H9 (cell line): ENCODE results near the gene PNKP. TPM values are rescaled to one million over a fixed set of nuclear protein-coding genes. Genes with fewer than 3 reads are reported as not detected.

Experiments used
- DNase-seq: peaks from one replicate; pipeline ENCODE4 v3.0.0-alpha.2; 2017
- H2AFZ ChIP-seq: one replicate; pipeline ENCODE4 v1.6.1; 2013; ENCODE audit warnings: mild to moderate bottlenecking, low read length, control low read depth, moderate library complexity
- H2AK5ac ChIP-seq: 2 replicates; pipeline ENCODE4 v1.6.1; 2013; ENCODE audit warnings: low read length, control low read depth, mixed read lengths; ENCODE audit not compliant: insufficient read length
- H2BK120ac ChIP-seq: one replicate; pipeline ENCODE4 v1.6.1; 2013; ENCODE audit warnings: low read depth, mild to moderate bottlenecking, low read length, control low read depth, inconsistent platforms; ENCODE audit not compliant: poor library complexity, severe bottlenecking
- H2BK12ac ChIP-seq: 2 replicates; pipeline ENCODE4 v1.6.1; 2013; ENCODE audit warnings: low read length, control low read depth, mixed read lengths, low read depth; ENCODE audit not compliant: insufficient read length
- H2BK15ac ChIP-seq: 2 replicates; pipeline ENCODE4 v1.6.1; 2013; ENCODE audit warnings: low read depth, low read length, control low read depth
- H2BK20ac ChIP-seq: one replicate; pipeline ENCODE4 v1.6.1; 2013; ENCODE audit warnings: low read depth, mild to moderate bottlenecking, low read length, control low read depth, inconsistent platforms; ENCODE audit not compliant: poor library complexity, severe bottlenecking
- H2BK5ac ChIP-seq: 2 replicates; pipeline ENCODE4 v1.6.1; 2013; ENCODE audit warnings: low read length, control low read depth, mixed read lengths; ENCODE audit not compliant: insufficient read length
- H3K14ac ChIP-seq: 2 replicates; pipeline ENCODE4 v1.6.1; 2013; ENCODE audit warnings: low read length, control low read depth; ENCODE audit not compliant: insufficient read depth
- H3K18ac ChIP-seq: 2 replicates; pipeline ENCODE4 v1.6.1; 2013; ENCODE audit warnings: low read depth, mild to moderate bottlenecking, mixed read lengths, low read length, control low read depth; ENCODE audit not compliant: insufficient read length
- H3K23ac ChIP-seq: 2 replicates; pipeline ENCODE4 v1.6.1; 2013; ENCODE audit warnings: low read length, control low read depth, mixed read lengths, low read depth; ENCODE audit not compliant: insufficient read length
- H3K23me2 ChIP-seq: 2 replicates; pipeline ENCODE4 v1.6.1; 2013; ENCODE audit warnings: low read depth, mild to moderate bottlenecking, mixed read lengths, low read length, control low read depth; ENCODE audit not compliant: insufficient read length, poor library complexity, severe bottlenecking
- H3K27ac ChIP-seq: 2 replicates; pipeline ENCODE4 v1.5.1; 2013; ENCODE audit warnings: low read length, control low read depth, mixed read lengths, low read depth; ENCODE audit not compliant: insufficient read length
- H3K27me3 ChIP-seq: 2 replicates; pipeline ENCODE4 v1.6.1; 2013; ENCODE audit warnings: low read length, control low read depth, inconsistent platforms; ENCODE audit not compliant: insufficient read depth
- H3K4ac ChIP-seq: 2 replicates; pipeline ENCODE4 v1.6.1; 2013; ENCODE audit warnings: low read depth, mild to moderate bottlenecking, control low read depth, inconsistent platforms, low read length, moderate library complexity
- H3K4me1 ChIP-seq: 2 replicates; pipeline ENCODE4 v1.6.1; 2013; ENCODE audit warnings: low read length, control low read depth, inconsistent platforms; ENCODE audit not compliant: insufficient read depth
- H3K4me2 ChIP-seq: 2 replicates; pipeline ENCODE4 v1.6.1; 2013; ENCODE audit warnings: low read length, control low read depth, mixed read lengths; ENCODE audit not compliant: insufficient read length, insufficient read depth
- H3K56ac ChIP-seq: 2 replicates; pipeline ENCODE4 v1.6.1; 2013; ENCODE audit warnings: low read depth, mild to moderate bottlenecking, mixed read lengths, low read length, control low read depth; ENCODE audit not compliant: insufficient read length
- H3K79me1 ChIP-seq: 2 replicates; pipeline ENCODE4 v1.6.1; 2013; ENCODE audit warnings: low read depth, mild to moderate bottlenecking, moderate library complexity, low read length, control low read depth, inconsistent platforms; ENCODE audit not compliant: insufficient read depth, poor library complexity, severe bottlenecking
- H3K79me2 ChIP-seq: 2 replicates; pipeline ENCODE4 v1.6.1; 2013; ENCODE audit warnings: low read length, control low read depth, inconsistent platforms; ENCODE audit not compliant: insufficient read depth
- H3K9ac ChIP-seq: 2 replicates; pipeline ENCODE4 v1.6.1; 2013; ENCODE audit warnings: low read length, control low read depth, mixed read lengths; ENCODE audit not compliant: insufficient read length; ENCODE audit errors: extremely low read depth
- H3K9me3 ChIP-seq: one replicate; pipeline ENCODE4 v1.6.1; 2013; ENCODE audit warnings: low read depth, low read length, inconsistent platforms; ENCODE audit not compliant: control insufficient read depth
- H3T11ph ChIP-seq: one replicate; pipeline ENCODE4 v1.6.1; 2013; ENCODE audit warnings: mild to moderate bottlenecking, low read length, control low read depth, inconsistent platforms
- H4K20me1 ChIP-seq: one replicate; pipeline ENCODE4 v1.6.1; 2013; ENCODE audit not compliant: control insufficient read depth, insufficient read length, insufficient read depth
- H4K5ac ChIP-seq: 2 replicates; pipeline ENCODE4 v1.6.1; 2013; ENCODE audit warnings: low read depth, mild to moderate bottlenecking, mixed read lengths, low read length, control low read depth; ENCODE audit not compliant: insufficient read length
- H4K8ac ChIP-seq: replicated peaks from 2 replicates; pipeline ENCODE4 v1.6.1; 2013; ENCODE audit warnings: low read length, control low read depth, mixed read lengths, low read depth; ENCODE audit not compliant: insufficient read length
- H4K91ac ChIP-seq: 2 replicates; pipeline ENCODE4 v1.6.1; 2013; ENCODE audit warnings: low read depth, mild to moderate bottlenecking, moderate library complexity, mixed read lengths, low read length, control low read depth; ENCODE audit not compliant: insufficient read length
- H3K27ac Mint-ChIP-seq, 3 experiments: 2 replicates in 2 of 3; 3 replicates in 1 of 3; pipeline ENCODE4 v1.8.0; 2020 to 2021; ENCODE audit warnings: mixed read lengths in 3 of 3, mild to moderate bottlenecking in 1 of 3, moderate library complexity in 1 of 3
- H3K27me3 Mint-ChIP-seq: 2 replicates; pipeline ENCODE4 v1.8.0; 2021; ENCODE audit warnings: low read depth, mild to moderate bottlenecking, moderate library complexity, mixed read lengths
- H3K36me3 Mint-ChIP-seq, 3 experiments: 2 replicates in 2 of 3; 3 replicates in 1 of 3; pipeline ENCODE4 v1.8.0; 2020 to 2021; ENCODE audit warnings: low read depth in 3 of 3, mixed read lengths in 3 of 3; ENCODE audit not compliant: insufficient read depth in 1 of 3
- H3K4me1 Mint-ChIP-seq, 2 experiments: 2 replicates each; pipeline ENCODE4 v1.8.0; 2020; ENCODE audit warnings: mixed read lengths in 2 of 2
- H3K4me3 Mint-ChIP-seq, 2 experiments: 2 replicates in 1 of 2; 3 replicates in 1 of 2; pipeline ENCODE4 v1.8.0; 2020 to 2021; ENCODE audit warnings: mild to moderate bottlenecking in 2 of 2, mixed read lengths in 2 of 2, moderate library complexity in 1 of 2
- H3K9me3 Mint-ChIP-seq, 2 experiments: 2 replicates in 1 of 2; 3 replicates in 1 of 2; pipeline ENCODE4 v1.8.0; 2020; ENCODE audit warnings: mild to moderate bottlenecking in 2 of 2, mixed read lengths in 2 of 2, moderate library complexity in 1 of 2
- WGBS: extraction: QIAGEN DNeasy Blood & Tissue Kit; methylation state at CpG from one replicate; pipeline ENCODE4 v1.1.7; 2013; ENCODE audit warnings: missing lambda C conversion rate, low lambda C conversion rate, mixed read lengths; ENCODE audit not compliant: insufficient read length; ENCODE audit errors: extremely low coverage; 5-methylcytosine and 5-hydroxymethylcytosine counted together
- total RNA-seq: library from RNA; stranded (reverse); gene quantifications from 2 replicates; pipeline ENCODE4 v1.2.1, GENCODE V29; 2021
- TF ChIP-seq, protein P1 (sequence below): fragments of 200-600 bp; sonication (generic); conservative IDR thresholded peaks from 3 replicates; pipeline ENCODE4 v1.8.0; 2021; ENCODE audit warnings: antibody characterized with exemption, mild to moderate bottlenecking

The PNKP gene
- total RNA-seq, 1 experiment from 2014 or later = 157 TPM

GRCh38 chr19:49873834-49874233 is 6.5 kb upstream of the PNKP start:
- no peaks in the 10 kb centered on the region for H3K9me3 Mint-ChIP-seq
- Histone ChIP-seq H3K18ac (no peak overlapping the region), H2AFZ (no peak overlapping the region), H3K4ac (no peak overlapping the region), H2BK12ac (no peak overlapping the region), H3K27me3 (no peaks in the 10 kb centered on the region), H3K14ac (no peak overlapping the region), H3K9ac (no peak overlapping the region), H4K20me1 (no peaks in the 10 kb centered on the region), H2BK20ac (no peak overlapping the region), H3K23me2 (peaks cover 16% of the 10 kb centered on the region), H3K79me2 (no peaks in the 10 kb centered on the region; the same call in 1 of the 2 replicates), H3T11ph (no peak overlapping the region), H3K27ac (no peak overlapping the region), H4K5ac (no peak overlapping the region), H3K23ac (no peak overlapping the region), H3K4me1 (peaks cover 2% of the 10 kb centered on the region; the same call in 1 of the 2 replicates), H3K4me2 (no peak overlapping the region), H2AK5ac (no peak overlapping the region), H2BK120ac (no peak overlapping the region), H3K9me3 (no peaks in the 10 kb centered on the region), H3K56ac (no peak overlapping the region), H3K79me1 (no peaks in the 10 kb centered on the region), H2BK5ac (no peak overlapping the region), H2BK15ac (no peak overlapping the region), H4K8ac (no peak overlapping the region), H4K91ac (no peak overlapping the region)
- DNase-seq = no peak
- peak overlapping the region in 1 of 3 experiments; percentile 77; a peak in 1 of 7 replicates for H3K27ac Mint-ChIP-seq
- H3K27me3 Mint-ChIP-seq = no peaks in the 10 kb centered on the region
- peaks cover 21 to 27% of the 10 kb centered on the region in 2 experiments for H3K4me1 Mint-ChIP-seq
- H3K4me3 Mint-ChIP-seq = peak overlapping the region in 1 of 2 experiments; percentile 54; a peak in 1 of 5 replicates
- no CpG with 5 or more reads among the region's 10 CpGs for WGBS
- H3K36me3 Mint-ChIP-seq = peaks cover 3 to 14% (median 8%) of the 10 kb centered on the region in 3 experiments; a peak in 6 of 7 replicates
- TF ChIP-seq, protein P1, sequence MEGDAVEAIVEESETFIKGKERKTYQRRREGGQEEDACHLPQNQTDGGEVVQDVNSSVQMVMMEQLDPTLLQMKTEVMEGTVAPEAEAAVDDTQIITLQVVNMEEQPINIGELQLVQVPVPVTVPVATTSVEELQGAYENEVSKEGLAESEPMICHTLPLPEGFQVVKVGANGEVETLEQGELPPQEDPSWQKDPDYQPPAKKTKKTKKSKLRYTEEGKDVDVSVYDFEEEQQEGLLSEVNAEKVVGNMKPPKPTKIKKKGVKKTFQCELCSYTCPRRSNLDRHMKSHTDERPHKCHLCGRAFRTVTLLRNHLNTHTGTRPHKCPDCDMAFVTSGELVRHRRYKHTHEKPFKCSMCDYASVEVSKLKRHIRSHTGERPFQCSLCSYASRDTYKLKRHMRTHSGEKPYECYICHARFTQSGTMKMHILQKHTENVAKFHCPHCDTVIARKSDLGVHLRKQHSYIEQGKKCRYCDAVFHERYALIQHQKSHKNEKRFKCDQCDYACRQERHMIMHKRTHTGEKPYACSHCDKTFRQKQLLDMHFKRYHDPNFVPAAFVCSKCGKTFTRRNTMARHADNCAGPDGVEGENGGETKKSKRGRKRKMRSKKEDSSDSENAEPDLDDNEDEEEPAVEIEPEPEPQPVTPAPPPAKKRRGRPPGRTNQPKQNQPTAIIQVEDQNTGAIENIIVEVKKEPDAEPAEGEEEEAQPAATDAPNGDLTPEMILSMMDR = no peak
